ENCODE results near the gene MEGF11. TPM values are rescaled to one million over a fixed set of nuclear protein-coding genes. Genes with fewer than 3 reads are reported as not detected.

The MEGF11 gene
- 3.8 TPM for total RNA-seq

DNA sequence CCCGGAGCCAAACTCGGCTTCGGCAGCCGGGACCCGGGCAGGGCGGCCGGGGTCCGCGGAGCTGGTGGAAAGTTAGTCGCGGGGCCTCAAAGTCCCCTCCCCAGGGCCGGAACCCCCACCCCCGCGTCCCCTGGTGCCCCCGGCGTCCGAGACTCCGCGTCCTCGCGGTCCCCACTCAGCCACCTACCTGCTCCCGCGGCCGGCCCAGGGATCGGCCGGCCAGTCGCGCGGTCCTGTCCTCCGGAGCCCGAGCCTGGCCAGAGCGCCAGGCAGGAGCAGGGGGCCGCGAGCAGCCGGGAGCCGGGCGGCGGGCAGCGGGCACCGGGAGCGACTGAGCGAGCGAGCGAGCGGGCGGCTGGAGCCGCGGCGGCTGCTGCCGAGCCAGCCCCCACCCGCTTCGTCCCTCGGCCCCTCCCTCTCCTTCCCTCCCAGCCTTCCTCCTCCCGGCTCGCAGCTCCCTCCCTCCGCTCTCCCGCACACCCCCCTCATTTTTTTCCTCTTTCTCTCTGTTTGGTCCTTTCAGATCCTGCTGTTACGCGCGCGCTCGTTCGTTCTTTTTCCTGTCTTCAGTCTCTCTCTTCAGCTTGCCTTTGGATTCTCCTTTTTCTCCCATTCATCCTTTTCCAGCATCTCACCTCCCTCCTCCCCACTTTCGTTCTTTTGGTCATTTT is at the start of gene MEGF11:
Gene MEGF11, minus strand, starts transcription at position 333 of the 671 bp plus-strand sequence. CDS start 125,347 bp downstream, outside the sequence.

GRCh38 chr15:66293419-66294156 is 40.0 kb upstream of the MEGF11 start, which contains the start of gene DIS3L:
DIS3L (plus strand) TSS chr15:66293568; CDS start chr15:66293597, 29 bp downstream.

DNA sequence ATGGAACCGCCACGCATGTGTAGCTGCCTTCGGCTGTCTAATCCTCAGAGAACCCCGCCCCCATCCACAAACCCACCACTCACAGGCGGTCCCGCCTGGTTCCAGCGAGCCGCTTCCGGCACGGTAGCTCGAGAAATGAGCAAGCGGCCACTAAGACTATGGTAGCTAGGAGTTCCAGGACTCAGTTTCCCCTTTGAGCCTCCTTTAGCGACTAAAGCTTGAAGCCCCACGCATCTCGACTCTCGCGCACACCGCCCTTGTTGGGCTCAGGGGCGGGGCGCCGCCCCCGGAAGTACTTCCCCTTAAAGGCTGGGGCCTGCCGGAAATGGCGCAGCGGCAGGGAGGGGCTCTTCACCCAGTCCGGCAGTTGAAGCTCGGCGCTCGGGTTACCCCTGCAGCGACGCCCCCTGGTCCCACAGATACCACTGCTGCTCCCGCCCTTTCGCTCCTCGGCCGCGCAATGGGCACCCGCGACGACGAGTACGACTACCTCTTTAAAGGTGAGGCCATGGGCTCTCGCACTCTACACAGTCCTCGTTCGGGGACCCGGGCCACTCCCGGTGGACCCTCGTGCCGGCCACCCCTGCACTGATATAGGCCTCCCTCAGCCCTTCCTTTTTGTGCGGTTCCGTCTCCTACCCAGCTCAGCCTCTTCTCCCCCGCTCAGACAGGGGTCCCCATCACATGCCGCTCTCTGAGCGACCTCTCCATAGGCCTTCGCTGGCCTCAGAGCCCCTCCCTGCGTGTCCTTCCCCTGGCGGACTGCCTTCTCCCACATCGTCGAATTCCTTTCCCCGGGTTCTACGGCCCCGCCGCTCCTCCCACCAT is 384.2 kb downstream of the MEGF11 start, which contains the start of gene RAB11A:
Gene RAB11A, plus strand, starts transcription at position 366 of the 828 bp plus-strand sequence. Its CDS starts 95 bp downstream, at position 461.

Small RNA genes within 50 kb of the gene (small RNA-seq; reads per million reads assigned to genes)
- not detected for gene MIR4311 (ENCODE audit: low replicate concordance)

Other genes starting within 250 kb of the MEGF11 start
- gene DIS3L, start 39.8 kb upstream of the MEGF11 start, total RNA-seq = 42.9 TPM
- 16.9 TPM for gene TIPIN, start 102.9 kb upstream of the MEGF11 start, total RNA-seq
- gene MAP2K1, start 133.2 kb upstream of the MEGF11 start, total RNA-seq = 18.5 TPM
- gene SNAPC5, start 244.0 kb upstream of the MEGF11 start, total RNA-seq = 16.0 TPM